Thyroid gland (tissue), 4 donors: Measurements from ENCODE around the gene PNPLA1.

Source experiments
- CTCF ChIP-seq, 6 experiments: fragments of 200-600 bp in 3 of 6; fragments of 450-650 bp in 3 of 6; sonication (generic) in 3 of 6; IDR thresholded peaks; one replicate each; pipeline ENCODE4 v1.5.1; 2016 to 2019; ENCODE audit warnings: antibody characterized with exemption in 6 of 6, mild to moderate bottlenecking in 2 of 6, inconsistent platforms in 1 of 6, moderate library complexity in 1 of 6
- POLR2A ChIP-seq, 2 donors: fragments of 450-650 bp; IDR thresholded peaks; one replicate each; pipeline ENCODE4 v1.6.1; 2017; ENCODE audit warnings: antibody characterized with exemption in 2 of 2, mild to moderate bottlenecking in 2 of 2, moderate library complexity in 1 of 2

GRCh38 chr6:36302227-36302976 lies 32.5 kb downstream of the PNPLA1 start:
- TF ChIP-seq CTCF (IDR thresholded peaks at IDR 0.05) (peak; percentile 64 to 84 (median 78)), POLR2A (IDR thresholded peaks at IDR 0.05) (no peak)
